Activated CD4-positive, alpha-beta T cell treated with anti-CD3 and anti-CD28 coated beads, Interleukin-2, amount 50 U/mL, for 16 hours (primary cell): ENCODE data around the gene CACNA1B.
"Not testable (repeated sequence)": the region's sequence is repeated elsewhere in the genome, so short reads cannot be mapped to it uniquely, and the experiment has no call there.

Experiments used
- DNase-seq: peaks from one replicate; pipeline ENCODE4 v3.0.0-alpha.2; 2020

Gene CACNA1B

GRCh38 chr9:137890768-137891587 is 13.4 kb downstream of the CACNA1B start:
- not testable (repeated sequence) for DNase-seq

- no peak for DNase-seq
Observed at GRCh38 chr9:137891588-137892423, 14.2 kb downstream of the CACNA1B start.

- no peak for DNase-seq
Observed at GRCh38 chr9:137892424-137893191, 15.0 kb downstream of the CACNA1B start.

- no peak for DNase-seq
Observed at GRCh38 chr9:137893670-137894069, 16.1 kb downstream of the CACNA1B start.

GRCh38 chr9:137899551-137900360 is 22.2 kb downstream of the CACNA1B start:
- DNase-seq = no peak

GRCh38 chr9:137900584-137901310 is 23.2 kb downstream of the CACNA1B start:
- DNase-seq = no peak

- DNase-seq = no peak
Observed at GRCh38 chr9:137902646-137903045, 25.1 kb downstream of the CACNA1B start.

- DNase-seq = no peak
Observed at GRCh38 chr9:137905740-137906139, 28.2 kb downstream of the CACNA1B start.

GRCh38 chr9:137907776-137908175 is 30.2 kb downstream of the CACNA1B start:
- no peak for DNase-seq

- DNase-seq = no peak
Observed at GRCh38 chr9:137912671-137913070, 35.1 kb downstream of the CACNA1B start.

GRCh38 chr9:137913132-137913531 is 35.5 kb downstream of the CACNA1B start:
- DNase-seq = no peak

- DNase-seq = no peak
Observed at GRCh38 chr9:137913771-137914767, 36.5 kb downstream of the CACNA1B start.

- DNase-seq = no peak
Observed at GRCh38 chr9:137916540-137916939, 39.0 kb downstream of the CACNA1B start.

GRCh38 chr9:137917116-137917515 is 39.5 kb downstream of the CACNA1B start:
- no peak for DNase-seq

- no peak for DNase-seq
Observed at GRCh38 chr9:137917795-137918194, 40.2 kb downstream of the CACNA1B start.

- no peak for DNase-seq
Observed at GRCh38 chr9:137918331-137919094, 40.9 kb downstream of the CACNA1B start.

- no peak for DNase-seq
Observed at GRCh38 chr9:137919095-137919465, 41.5 kb downstream of the CACNA1B start.

GRCh38 chr9:137919649-137920141 is 42.1 kb downstream of the CACNA1B start:
- DNase-seq = no peak

GRCh38 chr9:137920753-137921152 is 43.2 kb downstream of the CACNA1B start:
- no peak for DNase-seq
